ENCODE data around the gene LHX4.
A peak's percentile ranks its signal among the peaks of the same experiment; 100 is the strongest.

DNA sequence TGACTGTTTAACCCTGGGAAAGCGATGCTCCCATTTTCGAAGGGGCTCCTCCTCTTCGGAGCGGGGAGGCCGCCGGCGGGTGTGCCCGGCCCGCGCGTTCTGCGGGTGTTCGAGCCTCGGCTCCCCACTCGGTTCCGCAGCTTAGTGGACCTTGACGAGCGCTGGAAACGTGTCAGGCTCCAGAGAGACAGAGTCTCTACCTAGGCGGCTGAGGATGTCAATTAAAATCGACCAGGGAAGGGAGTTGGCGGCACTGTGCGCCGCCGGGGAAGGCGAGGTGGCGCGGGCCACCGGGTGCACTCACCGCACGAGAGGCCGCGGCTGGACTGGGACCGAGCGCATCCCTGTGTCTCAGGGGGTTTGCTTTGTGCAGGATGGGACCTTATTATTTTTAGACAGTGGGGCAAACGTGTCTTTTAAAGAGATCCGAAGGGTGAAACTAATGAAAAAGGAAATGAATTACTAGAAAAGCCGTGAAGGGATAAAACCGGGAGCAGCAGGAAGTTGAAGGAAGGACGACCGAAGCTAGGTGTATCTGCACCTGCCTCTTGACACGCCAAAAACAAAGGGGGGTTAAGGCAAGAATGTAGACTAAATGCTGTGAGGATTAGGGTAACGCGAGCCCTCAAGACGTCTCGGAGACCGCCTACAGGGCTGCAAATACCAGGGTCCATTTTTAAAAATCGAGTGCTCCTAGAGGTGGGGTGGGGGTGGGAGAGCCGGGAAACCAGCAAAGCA lies 5.6 kb downstream of the LHX4 start:
- peak; percentile 87 for TF ChIP-seq EZH2 (IDR thresholded peaks at IDR 0.05; ENCODE audit: insufficient read depth, poor library complexity, severe bottlenecking)
- 0 out of 2 replicates have a peak, but pooled peaks have one; percentile 69 for TF ChIP-seq EZH2phosphoT487 (IDR thresholded peaks at IDR 0.05; ENCODE audit: insufficient read depth, low read depth)
